Measurements from ENCODE around the gene ATP9A.
"Not testable (repeated sequence)": the region's sequence is repeated elsewhere in the genome, so short reads cannot be mapped to it uniquely, and the experiment has no call there.

The ATP9A gene

DNA sequence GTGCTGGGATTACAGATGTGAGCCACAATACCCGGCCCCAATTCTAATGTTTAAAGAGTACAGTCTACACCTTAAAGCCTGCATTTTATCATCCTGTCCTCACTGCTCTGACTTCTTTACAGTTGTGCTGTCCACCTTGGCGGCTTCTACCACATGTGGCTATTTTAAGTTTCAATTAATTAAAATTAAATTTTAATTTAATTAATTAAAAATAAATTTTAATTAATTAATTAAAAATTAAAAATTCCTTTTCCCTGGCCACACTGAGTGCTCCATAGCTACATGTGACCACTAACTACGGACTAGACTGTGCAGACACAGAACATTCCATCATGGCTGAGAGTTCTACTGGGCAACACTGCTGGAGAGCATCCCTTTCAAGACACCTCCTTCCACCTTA is 27.4 kb downstream of the ATP9A start:
- no peaks in the 10 kb centered on the region for H3K36me3 ChIP-seq (ENCODE audit: control insufficient read depth, insufficient read depth, low read length)
- H3K4me1 ChIP-seq: no peaks in the 10 kb centered on the region
- peaks cover 48% of the 10 kb centered on the region for H3K79me2 ChIP-seq
- H3K27me3 ChIP-seq (ENCODE audit: control insufficient read depth, insufficient read depth, low read length): no peaks in the 10 kb centered on the region
- H3K4me2 ChIP-seq (ENCODE audit: low read length): no peak overlapping the region
- no peaks in the 10 kb centered on the region for H3K9me3 ChIP-seq (ENCODE audit: control insufficient read depth, low read length)
- no peak overlapping the region for H3K9ac ChIP-seq
- no peak overlapping the region for H2AFZ ChIP-seq
- TF ChIP-seq, protein P1, sequence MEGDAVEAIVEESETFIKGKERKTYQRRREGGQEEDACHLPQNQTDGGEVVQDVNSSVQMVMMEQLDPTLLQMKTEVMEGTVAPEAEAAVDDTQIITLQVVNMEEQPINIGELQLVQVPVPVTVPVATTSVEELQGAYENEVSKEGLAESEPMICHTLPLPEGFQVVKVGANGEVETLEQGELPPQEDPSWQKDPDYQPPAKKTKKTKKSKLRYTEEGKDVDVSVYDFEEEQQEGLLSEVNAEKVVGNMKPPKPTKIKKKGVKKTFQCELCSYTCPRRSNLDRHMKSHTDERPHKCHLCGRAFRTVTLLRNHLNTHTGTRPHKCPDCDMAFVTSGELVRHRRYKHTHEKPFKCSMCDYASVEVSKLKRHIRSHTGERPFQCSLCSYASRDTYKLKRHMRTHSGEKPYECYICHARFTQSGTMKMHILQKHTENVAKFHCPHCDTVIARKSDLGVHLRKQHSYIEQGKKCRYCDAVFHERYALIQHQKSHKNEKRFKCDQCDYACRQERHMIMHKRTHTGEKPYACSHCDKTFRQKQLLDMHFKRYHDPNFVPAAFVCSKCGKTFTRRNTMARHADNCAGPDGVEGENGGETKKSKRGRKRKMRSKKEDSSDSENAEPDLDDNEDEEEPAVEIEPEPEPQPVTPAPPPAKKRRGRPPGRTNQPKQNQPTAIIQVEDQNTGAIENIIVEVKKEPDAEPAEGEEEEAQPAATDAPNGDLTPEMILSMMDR (IDR thresholded peaks at IDR 0.05): no peak
- H3K27ac ChIP-seq: no peak overlapping the region
- no peak overlapping the region for H3K4me3 ChIP-seq (ENCODE audit: low read depth, low read length)

DNA sequence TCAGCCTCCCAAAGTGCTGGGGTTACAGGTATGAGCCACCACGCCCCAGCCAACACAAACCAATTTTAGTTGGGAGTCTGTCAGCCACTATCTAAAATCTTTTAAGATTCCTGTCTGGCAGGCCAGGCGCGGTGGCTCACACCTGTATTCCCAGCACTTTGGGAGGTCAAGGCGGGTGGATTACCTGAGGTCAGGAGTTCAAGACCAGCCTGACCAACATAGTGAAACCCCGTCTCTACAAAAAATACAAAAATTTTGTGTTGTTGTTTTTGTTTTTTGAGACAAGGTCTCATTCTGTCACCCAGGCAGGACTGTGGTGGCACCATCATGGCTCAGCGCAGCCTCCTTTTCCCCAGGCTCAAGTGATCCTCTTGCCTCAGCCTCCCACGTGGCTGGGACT is 27.9 kb downstream of the ATP9A start:
- H3K27ac ChIP-seq: not testable (repeated sequence)

DNA sequence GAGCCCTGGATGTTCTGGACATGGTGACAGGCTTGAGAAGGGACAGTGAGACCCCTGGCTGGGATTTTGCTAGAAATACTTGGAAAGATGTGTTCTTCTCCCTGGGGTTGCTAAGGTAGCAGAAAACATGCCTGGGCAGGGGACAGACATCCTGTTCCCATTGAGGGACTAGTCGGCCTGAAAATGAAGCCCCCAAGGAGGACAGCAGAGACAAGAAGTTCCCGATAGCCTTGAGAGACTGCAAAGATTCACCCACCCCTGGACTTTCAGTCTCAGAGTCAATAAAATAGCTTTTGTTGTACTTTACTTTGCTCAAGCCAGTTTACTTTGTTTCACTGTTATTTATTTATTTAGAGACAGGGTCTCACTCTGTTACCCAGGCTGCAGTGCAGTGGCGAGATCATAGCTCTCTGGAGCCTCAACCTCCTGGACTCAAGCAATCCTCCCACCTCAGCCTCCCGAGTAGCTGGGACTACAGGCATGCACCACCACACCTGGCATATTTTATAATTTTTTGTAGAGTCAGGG is 28.4 kb downstream of the ATP9A start:
- Histone ChIP-seq H3K4me1 (no peaks in the 10 kb centered on the region), H2AFZ (no peak overlapping the region), H3K79me2 (peaks cover 43% of the 10 kb centered on the region), H3K36me3 (ENCODE audit: control insufficient read depth, insufficient read depth, low read length) (no peaks in the 10 kb centered on the region), H3K4me2 (ENCODE audit: low read length) (no peak overlapping the region), H3K27me3 (ENCODE audit: control insufficient read depth, insufficient read depth, low read length) (no peaks in the 10 kb centered on the region), H3K27ac (no peak overlapping the region), H3K9ac (no peak overlapping the region), H3K4me3 (ENCODE audit: low read depth, low read length) (no peak overlapping the region), H3K9me3 (ENCODE audit: control insufficient read depth, low read length) (no peaks in the 10 kb centered on the region)
- TF ChIP-seq, protein P1 (IDR thresholded peaks at IDR 0.05): no peak

More for the DNA sequence above, 27.9 kb downstream of the ATP9A start:
- peaks cover 45% of the 10 kb centered on the region for H3K79me2 ChIP-seq
- not testable (repeated sequence) for H2AFZ ChIP-seq; H3K4me2 ChIP-seq (ENCODE audit: low read length); H3K36me3 ChIP-seq (ENCODE audit: control insufficient read depth, insufficient read depth, low read length); H3K9ac ChIP-seq; H3K27me3 ChIP-seq (ENCODE audit: control insufficient read depth, insufficient read depth, low read length); H3K4me3 ChIP-seq (ENCODE audit: low read depth, low read length); H3K9me3 ChIP-seq (ENCODE audit: control insufficient read depth, low read length); H3K4me1 ChIP-seq

DNA sequence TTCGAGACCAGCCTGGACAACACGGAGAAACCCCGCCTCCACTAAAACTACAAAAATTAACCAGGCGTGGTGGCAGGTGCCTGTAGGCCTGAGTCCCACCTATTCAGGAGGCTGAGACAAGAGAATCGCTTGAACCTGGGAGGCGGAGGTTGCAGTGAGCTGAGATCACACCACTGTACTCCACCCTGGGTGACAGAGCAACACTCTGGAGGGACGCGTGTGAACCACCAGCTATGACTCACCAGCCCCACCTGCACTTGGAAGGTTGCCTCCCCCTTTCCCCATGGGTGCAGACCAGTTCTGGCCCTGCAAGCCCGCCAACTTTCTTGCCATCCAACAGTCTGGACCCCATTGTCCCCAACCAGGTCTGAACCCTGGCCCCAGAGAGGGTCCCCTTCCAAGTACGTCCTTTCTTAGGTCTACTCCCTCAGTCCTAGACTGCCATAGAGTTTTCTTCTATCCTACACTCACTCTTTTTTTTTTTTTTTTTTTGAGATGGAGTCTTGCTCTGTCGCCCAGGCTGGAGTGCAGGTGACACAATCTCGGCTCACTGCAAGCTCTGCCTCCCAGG is 29.2 kb downstream of the ATP9A start:
- Histone ChIP-seq H3K9ac (no peak overlapping the region), H3K27me3 (ENCODE audit: control insufficient read depth, insufficient read depth, low read length) (no peaks in the 10 kb centered on the region), H3K36me3 (ENCODE audit: control insufficient read depth, insufficient read depth, low read length) (no peaks in the 10 kb centered on the region), H3K27ac (no peak overlapping the region), H2AFZ (no peak overlapping the region), H3K4me3 (ENCODE audit: low read depth, low read length) (no peak overlapping the region), H3K4me1 (no peaks in the 10 kb centered on the region), H3K79me2 (peaks cover 40% of the 10 kb centered on the region), H3K9me3 (ENCODE audit: control insufficient read depth, low read length) (no peaks in the 10 kb centered on the region), H3K4me2 (ENCODE audit: low read length) (no peak overlapping the region)
- TF ChIP-seq, protein P1 (IDR thresholded peaks at IDR 0.05): no peak

DNA sequence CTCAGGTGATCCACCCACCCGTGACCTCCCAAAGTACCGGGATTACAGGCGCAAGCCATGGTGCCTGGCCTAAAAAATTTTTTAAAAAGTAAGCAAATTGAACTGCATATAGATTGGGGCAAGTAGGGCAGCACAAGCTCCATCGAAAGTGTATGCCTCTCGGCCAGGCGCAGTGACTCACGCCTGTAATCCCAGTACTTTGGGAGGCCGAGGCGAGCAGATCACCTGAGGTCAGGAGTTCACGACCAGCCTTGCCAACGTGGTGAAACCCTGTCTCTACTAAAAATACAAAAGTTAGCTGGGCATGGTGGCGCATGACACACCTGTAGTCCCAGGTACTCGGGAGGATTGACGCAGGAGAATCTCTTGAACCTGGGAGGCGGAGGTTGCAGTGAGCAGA is 29.9 kb downstream of the ATP9A start:
- not testable (repeated sequence) for H3K4me1 ChIP-seq; H3K27me3 ChIP-seq (ENCODE audit: control insufficient read depth, insufficient read depth, low read length); H3K9me3 ChIP-seq (ENCODE audit: control insufficient read depth, low read length); H3K36me3 ChIP-seq (ENCODE audit: control insufficient read depth, insufficient read depth, low read length); H3K9ac ChIP-seq; H3K4me2 ChIP-seq (ENCODE audit: low read length); H3K4me3 ChIP-seq (ENCODE audit: low read depth, low read length); H2AFZ ChIP-seq; H3K27ac ChIP-seq
- peaks cover 43% of the 10 kb centered on the region for H3K79me2 ChIP-seq

DNA sequence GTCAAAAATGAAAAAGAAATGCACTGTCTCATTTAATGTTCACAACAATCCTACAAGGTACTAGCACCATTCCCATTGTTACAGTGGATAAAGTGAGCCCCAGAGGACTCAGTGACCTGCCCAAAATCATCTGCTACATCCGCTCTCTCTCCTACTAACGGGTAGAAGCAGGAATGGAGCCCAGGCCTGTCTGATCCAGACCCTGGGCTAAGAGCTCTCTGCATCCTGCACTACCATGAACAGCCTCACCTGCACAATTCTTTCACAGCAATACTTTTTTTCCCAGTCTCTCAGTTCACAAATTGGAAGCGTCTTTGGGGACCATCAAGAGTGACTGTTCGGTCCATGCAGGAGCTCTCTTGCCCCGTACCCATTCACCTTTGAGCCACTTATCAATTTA is 31.2 kb downstream of the ATP9A start:
- Histone ChIP-seq H3K9me3 (ENCODE audit: control insufficient read depth, low read length) (no peaks in the 10 kb centered on the region), H3K79me2 (peaks cover 39% of the 10 kb centered on the region), H3K27me3 (ENCODE audit: control insufficient read depth, insufficient read depth, low read length) (no peaks in the 10 kb centered on the region), H3K4me1 (no peaks in the 10 kb centered on the region), H3K27ac (no peak overlapping the region), H3K4me2 (ENCODE audit: low read length) (no peak overlapping the region), H2AFZ (no peak overlapping the region), H3K9ac (no peak overlapping the region), H3K36me3 (ENCODE audit: control insufficient read depth, insufficient read depth, low read length) (no peaks in the 10 kb centered on the region), H3K4me3 (ENCODE audit: low read depth, low read length) (no peak overlapping the region)
- TF ChIP-seq, protein P1 (IDR thresholded peaks at IDR 0.05): no peak

Data from parathyroid adenoma (tissue), 2 donors.